Fibroblast of pulmonary artery (primary cell): ENCODE measurements around the gene CELA3A.

ENCODE experiments used
- DNase-seq: peaks from one replicate; pipeline ENCODE4 v3.0.0-alpha.2; 2010; ENCODE audit warnings: low read depth
- H3K4me3 ChIP-seq: replicated peaks from 2 replicates; pipeline ENCODE4 v1.5.1; 2011; ENCODE audit warnings: low read depth, mild to moderate bottlenecking, control low read depth, low read length, moderate library complexity
- TF ChIP-seq, protein P1 (sequence below): IDR thresholded peaks from 2 replicates; pipeline ENCODE4 v1.5.1; 2011; ENCODE audit warnings: mild to moderate bottlenecking, control low read depth, low read length, inconsistent platforms; ENCODE audit errors: missing control alignments

The CELA3A gene

DNA sequence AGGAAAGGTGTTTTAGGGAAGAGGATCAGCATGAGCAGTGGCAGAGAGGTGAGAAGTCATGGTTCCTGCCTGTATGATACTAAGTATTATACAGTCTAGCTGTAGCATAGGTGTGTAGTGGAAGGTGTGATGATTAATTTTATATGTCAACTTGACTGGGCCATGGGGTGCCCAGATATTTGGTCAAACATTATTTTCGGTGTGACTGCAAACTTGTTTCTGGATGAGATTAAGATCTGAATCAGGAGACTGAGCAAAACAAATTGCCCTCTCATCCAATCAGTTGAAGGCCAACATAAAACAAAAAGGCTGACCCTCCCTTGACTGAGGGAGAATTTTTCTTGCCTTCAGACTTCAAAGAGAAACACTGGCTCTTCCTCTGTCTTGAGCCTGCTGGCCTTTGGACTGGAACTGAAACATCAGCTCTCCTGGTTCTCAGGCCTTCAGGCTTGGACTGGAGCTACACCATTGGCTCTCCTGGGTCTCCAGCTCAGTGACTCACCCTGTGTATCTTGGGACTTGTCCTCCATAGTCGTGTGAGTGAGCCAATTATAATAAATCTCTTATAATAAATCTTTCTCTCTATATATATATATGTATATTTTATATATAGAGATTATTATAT is 44.3 kb downstream of the CELA3A start:
- TF ChIP-seq, protein P1, sequence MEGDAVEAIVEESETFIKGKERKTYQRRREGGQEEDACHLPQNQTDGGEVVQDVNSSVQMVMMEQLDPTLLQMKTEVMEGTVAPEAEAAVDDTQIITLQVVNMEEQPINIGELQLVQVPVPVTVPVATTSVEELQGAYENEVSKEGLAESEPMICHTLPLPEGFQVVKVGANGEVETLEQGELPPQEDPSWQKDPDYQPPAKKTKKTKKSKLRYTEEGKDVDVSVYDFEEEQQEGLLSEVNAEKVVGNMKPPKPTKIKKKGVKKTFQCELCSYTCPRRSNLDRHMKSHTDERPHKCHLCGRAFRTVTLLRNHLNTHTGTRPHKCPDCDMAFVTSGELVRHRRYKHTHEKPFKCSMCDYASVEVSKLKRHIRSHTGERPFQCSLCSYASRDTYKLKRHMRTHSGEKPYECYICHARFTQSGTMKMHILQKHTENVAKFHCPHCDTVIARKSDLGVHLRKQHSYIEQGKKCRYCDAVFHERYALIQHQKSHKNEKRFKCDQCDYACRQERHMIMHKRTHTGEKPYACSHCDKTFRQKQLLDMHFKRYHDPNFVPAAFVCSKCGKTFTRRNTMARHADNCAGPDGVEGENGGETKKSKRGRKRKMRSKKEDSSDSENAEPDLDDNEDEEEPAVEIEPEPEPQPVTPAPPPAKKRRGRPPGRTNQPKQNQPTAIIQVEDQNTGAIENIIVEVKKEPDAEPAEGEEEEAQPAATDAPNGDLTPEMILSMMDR = no peak
- H3K4me3 ChIP-seq = no peak overlapping the region
- DNase-seq = no peak

DNA sequence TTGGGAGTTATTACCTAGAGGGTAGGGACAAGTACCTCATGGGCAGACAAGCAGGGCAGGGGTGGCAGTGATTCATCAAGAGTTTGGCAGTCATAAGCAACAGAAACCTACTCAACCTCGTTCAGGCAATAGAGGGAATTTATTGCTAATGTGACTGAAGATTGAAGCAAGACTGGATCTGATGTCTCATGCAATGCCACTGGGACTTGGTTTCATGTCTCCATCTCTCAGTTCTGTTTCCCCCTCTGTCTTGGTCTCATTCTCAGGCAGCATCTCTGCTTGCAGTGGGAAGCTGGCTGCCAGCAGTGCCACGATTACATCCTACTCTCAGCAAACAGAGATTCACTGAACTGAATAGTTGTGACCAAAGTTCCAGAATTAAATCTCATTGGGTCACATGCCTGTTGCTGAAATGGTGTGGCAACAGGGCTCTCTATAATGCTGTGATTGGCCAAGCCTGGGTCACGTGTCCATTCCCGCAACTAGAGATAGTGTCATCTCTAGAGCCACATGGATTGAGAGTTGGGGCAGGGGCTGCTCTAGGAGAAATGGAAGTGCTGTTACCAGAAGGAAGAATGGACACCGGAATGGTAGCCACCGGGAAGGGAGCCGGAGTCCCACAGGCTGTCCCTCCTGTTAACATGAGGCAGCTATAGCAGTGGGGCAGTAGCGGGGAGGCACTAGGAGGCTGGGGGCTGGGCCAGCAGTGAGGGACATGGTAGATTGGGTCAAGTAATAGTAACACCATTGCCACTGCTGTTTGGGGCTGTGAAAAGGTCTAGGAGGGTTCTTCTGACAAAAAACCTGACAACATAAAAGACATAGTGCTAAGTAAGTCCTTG is 47.1 kb downstream of the CELA3A start:
- DNase-seq = no peak
- no peak overlapping the region for H3K4me3 ChIP-seq
- TF ChIP-seq, protein P1 = no peak

DNA sequence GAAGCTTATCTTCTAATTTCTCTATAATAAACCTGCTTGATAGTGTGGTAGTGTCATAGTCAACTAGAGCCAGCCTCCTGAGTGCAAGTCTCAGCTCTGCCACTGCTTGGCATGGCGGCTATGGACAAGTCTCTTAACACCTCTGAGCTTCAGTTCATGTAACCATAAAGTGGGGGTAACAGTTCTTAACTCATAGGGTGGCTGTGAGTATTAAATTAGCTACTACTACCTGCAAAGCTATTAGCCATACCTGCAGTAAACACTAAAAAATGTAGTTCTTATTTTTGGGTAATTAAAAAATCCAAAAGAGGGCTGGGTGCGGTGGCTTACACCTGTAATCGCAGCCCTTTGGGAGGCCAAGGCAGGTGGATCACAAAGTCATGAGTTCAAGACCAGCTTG is 48.9 kb downstream of the CELA3A start:
- TF ChIP-seq, protein P1 = no peak

DNA sequence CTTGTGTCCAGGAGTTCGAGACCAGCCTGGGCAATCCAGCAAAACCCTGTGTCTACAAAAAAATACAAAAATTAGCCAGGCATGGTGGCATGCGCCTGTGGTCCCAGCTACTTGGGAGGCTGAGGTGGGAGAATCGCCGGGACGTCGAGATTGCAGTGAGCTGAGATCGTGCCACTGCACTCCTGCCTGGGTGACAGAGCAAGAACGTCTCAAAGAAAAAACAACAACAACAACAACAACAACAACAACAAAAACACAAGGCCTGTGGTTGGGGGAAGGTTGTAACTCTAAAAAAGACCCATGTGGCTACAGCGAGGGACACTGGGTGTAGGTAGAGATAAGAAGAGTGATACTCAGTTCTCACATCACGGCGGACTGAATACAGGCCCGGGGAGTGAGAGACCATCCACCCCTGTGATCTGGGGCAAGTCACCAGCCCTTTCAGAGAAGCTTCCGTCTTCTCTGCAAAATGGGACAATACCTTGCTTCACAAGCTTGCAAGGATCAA is 50.2 kb downstream of the CELA3A start:
- no peak overlapping the region for H3K4me3 ChIP-seq
- no peak for DNase-seq
- TF ChIP-seq, protein P1 = no peak

More for the DNA sequence above, 48.9 kb downstream of the CELA3A start:
- H3K4me3 ChIP-seq = no peak overlapping the region
- no peak for DNase-seq

DNA sequence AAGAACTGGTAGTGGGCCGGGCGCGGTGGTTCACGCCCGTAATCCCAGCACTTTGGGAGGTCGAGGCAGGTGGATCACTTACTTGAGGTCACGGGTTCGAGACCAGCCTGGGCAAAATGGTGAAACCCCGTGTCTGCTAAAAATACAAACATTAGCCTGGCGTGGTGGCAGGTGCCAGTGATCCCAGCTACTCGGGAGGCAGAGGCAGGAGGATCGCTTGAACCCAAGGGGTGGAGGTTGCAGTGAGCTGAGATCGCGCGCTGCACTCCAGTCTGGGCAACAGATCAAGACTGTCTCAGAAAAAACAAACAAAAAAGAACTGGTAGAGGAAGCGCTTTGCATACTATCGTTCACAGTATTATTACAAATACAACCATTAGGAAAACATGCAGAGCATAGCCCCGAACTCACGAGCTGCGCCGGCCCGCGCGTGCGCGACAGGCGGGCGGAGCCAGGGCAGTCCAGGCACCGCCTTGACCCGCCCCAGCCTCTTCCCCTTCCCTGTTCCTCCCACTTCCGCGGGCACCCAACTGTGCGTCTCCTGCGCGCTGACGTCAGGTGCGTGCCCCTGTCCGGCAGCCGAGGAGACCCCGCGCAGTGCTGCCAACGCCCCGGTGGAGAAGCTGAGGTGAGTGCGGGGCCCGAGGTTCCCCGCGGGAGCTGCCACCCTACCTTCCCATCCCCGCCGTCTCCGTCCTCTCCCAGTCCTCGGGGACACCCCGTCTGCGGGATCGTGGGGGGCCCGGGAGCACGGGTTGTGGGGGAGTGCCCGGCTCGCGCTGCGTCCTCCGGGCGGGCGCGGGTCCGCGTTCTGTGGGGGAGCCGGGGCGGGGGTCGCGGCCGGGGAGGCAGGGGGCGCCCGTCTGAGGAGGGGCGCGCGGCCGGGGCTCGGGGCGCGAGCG is 50.9 kb downstream of the CELA3A start, which contains the start of gene CDC42:
Gene CDC42 (plus strand): TSS at position 595 of the 902 bp plus-strand sequence. CDS start 25,770 bp downstream, outside the sequence.
- peak; percentile 97 for DNase-seq

More for the DNA sequence above, 50.9 kb downstream of the CELA3A start, which contains the start of gene CDC42:
- TF ChIP-seq, protein P1 = no peak
- peak within 1 kb of the TSS; percentile 91 for H3K4me3 ChIP-seq
